Ishikawa (cell line): ENCODE measurements around the gene NUP210L.

ENCODE experiments used
- CEBPB ChIP-seq: IDR thresholded peaks from 2 replicates; pipeline ENCODE4 v1.6.1; 2012
- CREB1 ChIP-seq: IDR thresholded peaks from 2 replicates; pipeline ENCODE4 v1.6.1; 2012; ENCODE audit warnings: low read depth
- EGR1 ChIP-seq: IDR thresholded peaks from 2 replicates; pipeline ENCODE4 v1.6.1; 2012
- EP300 ChIP-seq: IDR thresholded peaks from 2 replicates; pipeline ENCODE4 v1.6.1; 2012; ENCODE audit warnings: borderline replicate concordance
- FOXM1 ChIP-seq: IDR thresholded peaks from 2 replicates; pipeline ENCODE4 v1.6.1; 2012; ENCODE audit warnings: low read depth, borderline replicate concordance
- MAX ChIP-seq: IDR thresholded peaks from 2 replicates; pipeline ENCODE4 v1.6.1; 2012
- NFIC ChIP-seq: IDR thresholded peaks from 2 replicates; pipeline ENCODE4 v1.6.1; 2012
- RAD21 ChIP-seq: IDR thresholded peaks from 2 replicates; pipeline ENCODE4 v1.6.1; 2012; ENCODE audit warnings: low read depth
- REST ChIP-seq: IDR thresholded peaks from 2 replicates; pipeline ENCODE4 v1.6.1; 2012; ENCODE audit warnings: low read depth, mild to moderate bottlenecking
- TAF1 ChIP-seq: IDR thresholded peaks from 2 replicates; pipeline ENCODE4 v1.6.1; 2012; ENCODE audit warnings: low read depth, mild to moderate bottlenecking
- TCF12 ChIP-seq: IDR thresholded peaks from 2 replicates; pipeline ENCODE4 v1.6.1; 2012; ENCODE audit warnings: low read depth
- TEAD4 ChIP-seq: IDR thresholded peaks from 2 replicates; pipeline ENCODE4 v1.6.1; 2012
- YY1 ChIP-seq: IDR thresholded peaks from 2 replicates; pipeline ENCODE4 v1.6.1; 2012; ENCODE audit warnings: low read depth
- ZBTB7A ChIP-seq: IDR thresholded peaks from 2 replicates; pipeline ENCODE4 v1.6.1; 2012; ENCODE audit warnings: low read depth
- TF ChIP-seq, protein P1 (sequence below): IDR thresholded peaks from 2 replicates; pipeline ENCODE4 v1.6.1; 2012

The NUP210L gene

DNA sequence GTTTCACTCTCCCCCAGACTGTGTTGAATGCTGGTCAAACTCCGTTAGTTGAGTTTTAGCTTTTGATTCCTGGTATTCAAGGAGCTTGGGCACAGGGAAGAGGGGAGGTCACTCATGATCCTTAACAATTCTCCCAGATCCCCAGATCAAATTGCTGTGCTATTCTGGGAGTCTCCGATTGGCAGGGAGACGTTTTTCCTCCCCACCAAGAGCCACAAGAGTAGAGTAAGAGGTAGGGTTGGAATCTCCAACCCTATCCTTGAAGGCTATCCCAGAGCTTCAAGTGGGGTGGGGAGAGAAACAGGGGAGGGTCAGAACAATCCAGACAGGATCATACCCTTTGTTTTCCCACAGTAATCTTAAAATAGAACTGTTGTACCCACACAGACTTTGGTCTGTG, 37.6 kb upstream of the NUP210L start:
- TF ChIP-seq TCF12 (no peak), CREB1 (no peak), FOXM1 (no peak), YY1 (no peak), EGR1 (no peak), RAD21 (no peak), EP300 (no peak), NFIC (no peak), TAF1 (no peak), MAX (no peak), ZBTB7A (no peak), REST (no peak)
- TF ChIP-seq, protein P1, sequence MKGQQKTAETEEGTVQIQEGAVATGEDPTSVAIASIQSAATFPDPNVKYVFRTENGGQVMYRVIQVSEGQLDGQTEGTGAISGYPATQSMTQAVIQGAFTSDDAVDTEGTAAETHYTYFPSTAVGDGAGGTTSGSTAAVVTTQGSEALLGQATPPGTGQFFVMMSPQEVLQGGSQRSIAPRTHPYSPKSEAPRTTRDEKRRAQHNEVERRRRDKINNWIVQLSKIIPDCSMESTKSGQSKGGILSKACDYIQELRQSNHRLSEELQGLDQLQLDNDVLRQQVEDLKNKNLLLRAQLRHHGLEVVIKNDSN, result no peak

- 0 out of 2 replicates have a peak, but pooled peaks have one; percentile 23 for TF ChIP-seq TCF12
- TF ChIP-seq MAX, result no peak
- no peak for TF ChIP-seq RAD21
- peak; percentile 13; the same call in 1 of the 2 replicates for TF ChIP-seq EP300
- no peak for TF ChIP-seq NFIC
- TF ChIP-seq, protein P1, result no peak
- no peak for TF ChIP-seq REST
- TF ChIP-seq CREB1, result no peak
- TF ChIP-seq FOXM1, result no peak
- TF ChIP-seq TAF1, result no peak
- TF ChIP-seq CEBPB, result no peak
Observed at GRCh38 chr1:154191990-154192461, 37.2 kb upstream of the NUP210L start, which contains the start of gene TPM3. Gene TPM3 (minus strand): TSS chr1:154192100. CDS start chr1:154192018, 82 bp downstream.

GRCh38 chr1:154190550-154190949, 35.7 kb upstream of the NUP210L start:
- TF ChIP-seq CREB1 (no peak), YY1 (no peak), TEAD4 (peak; percentile 62; the same call in 1 of the 2 replicates), FOXM1 (no peak), REST (no peak), MAX (no peak), NFIC (peak; percentile 75), TCF12 (peak; percentile 65; the same call in 1 of the 2 replicates), TAF1 (no peak), ZBTB7A (no peak), EGR1 (no peak), CEBPB (peak; percentile 86), EP300 (peak; percentile 76; the same call in 1 of the 2 replicates), RAD21 (no peak)
- TF ChIP-seq, protein P1, result no peak
